ENCODE data around the gene PIANP. TPM values are rescaled to one million over a fixed set of nuclear protein-coding genes. Genes with fewer than 3 reads are reported as not detected.
"Not testable (repeated sequence)": the region's sequence is repeated elsewhere in the genome, so short reads cannot be mapped to it uniquely, and the experiment has no call there.

PIANP gene
- total RNA-seq, 2 donors from 2014 or later: 2.6 to 7.1 TPM

DNA sequence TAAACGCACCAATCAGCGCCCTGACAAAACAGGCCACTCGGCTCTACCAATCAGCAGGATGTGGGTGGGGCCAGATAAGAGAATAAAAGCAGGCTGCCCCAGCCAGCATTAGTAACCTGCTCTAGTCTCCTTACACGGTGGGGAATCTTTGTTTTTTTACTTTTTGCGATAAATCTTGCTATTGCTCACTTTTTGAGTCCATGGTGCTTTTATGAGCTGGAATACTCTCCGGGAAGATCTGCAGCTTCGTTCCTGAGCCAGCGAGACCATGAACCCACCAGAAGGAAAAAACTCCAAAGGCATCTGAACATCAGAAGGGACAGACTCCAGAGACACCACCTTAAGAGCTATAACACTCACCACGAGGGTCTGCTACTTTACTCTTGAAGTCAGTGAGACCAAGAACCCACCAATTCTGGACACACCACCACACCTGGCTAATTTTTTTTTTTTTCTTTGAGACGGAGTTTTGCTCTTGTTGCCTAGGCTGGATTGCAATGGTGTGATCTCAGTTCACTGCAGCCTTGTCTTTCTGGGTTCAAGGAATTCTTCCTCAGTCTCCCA, 16.3 kb upstream of the PIANP start:
- H3K4me3 Mint-ChIP-seq: no peak overlapping the region
- TF ChIP-seq, protein P1, sequence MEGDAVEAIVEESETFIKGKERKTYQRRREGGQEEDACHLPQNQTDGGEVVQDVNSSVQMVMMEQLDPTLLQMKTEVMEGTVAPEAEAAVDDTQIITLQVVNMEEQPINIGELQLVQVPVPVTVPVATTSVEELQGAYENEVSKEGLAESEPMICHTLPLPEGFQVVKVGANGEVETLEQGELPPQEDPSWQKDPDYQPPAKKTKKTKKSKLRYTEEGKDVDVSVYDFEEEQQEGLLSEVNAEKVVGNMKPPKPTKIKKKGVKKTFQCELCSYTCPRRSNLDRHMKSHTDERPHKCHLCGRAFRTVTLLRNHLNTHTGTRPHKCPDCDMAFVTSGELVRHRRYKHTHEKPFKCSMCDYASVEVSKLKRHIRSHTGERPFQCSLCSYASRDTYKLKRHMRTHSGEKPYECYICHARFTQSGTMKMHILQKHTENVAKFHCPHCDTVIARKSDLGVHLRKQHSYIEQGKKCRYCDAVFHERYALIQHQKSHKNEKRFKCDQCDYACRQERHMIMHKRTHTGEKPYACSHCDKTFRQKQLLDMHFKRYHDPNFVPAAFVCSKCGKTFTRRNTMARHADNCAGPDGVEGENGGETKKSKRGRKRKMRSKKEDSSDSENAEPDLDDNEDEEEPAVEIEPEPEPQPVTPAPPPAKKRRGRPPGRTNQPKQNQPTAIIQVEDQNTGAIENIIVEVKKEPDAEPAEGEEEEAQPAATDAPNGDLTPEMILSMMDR (conservative IDR thresholded peaks at IDR 0.05): no peak

DNA sequence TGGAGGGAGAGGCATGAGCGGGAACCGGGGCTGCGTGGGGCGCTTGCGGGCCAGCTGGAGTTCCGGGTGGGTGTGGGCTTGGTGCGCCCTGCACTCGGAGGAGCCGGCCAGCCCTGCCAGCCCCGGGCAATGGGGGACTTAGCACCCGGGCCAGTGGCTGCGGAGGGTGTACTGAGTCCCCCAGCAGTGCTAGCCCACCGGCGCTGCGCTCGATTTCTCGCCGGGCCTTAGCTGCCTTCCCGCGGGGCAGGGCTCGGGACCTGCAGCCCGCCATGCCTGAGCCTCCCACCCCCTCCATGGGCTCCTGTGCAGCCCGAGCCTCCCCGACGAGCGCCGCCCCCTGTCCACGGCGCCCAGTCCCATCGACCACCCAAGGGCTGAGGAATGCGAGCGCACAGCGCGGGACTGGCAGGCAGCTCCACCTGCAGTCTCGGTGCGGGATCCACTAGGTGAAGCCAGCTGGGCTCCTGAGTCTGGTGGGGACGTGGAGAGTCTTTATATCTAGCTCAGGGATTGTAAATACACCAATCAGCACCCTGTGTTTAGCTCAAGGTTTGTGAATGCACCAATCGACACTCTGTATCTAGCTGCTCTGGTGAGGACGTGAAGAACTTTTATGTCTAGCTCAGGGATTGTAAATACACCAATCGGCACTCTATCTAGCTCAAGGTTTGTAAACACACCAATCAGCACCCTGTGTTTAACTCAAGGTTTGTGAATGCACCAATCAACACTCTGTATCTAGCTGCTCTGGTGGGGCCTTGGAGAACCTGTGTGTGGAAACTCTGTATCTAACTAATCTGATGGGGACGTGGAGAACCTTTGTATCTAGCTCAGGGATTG, 15.6 kb upstream of the PIANP start:
- not testable (repeated sequence) for H3K9ac ChIP-seq (ENCODE audit: extremely low read depth, low read length, poor library complexity, severe bottlenecking); DNase-seq; H3K27me3 ChIP-seq (ENCODE audit: control insufficient read depth, insufficient read depth, low read length, poor library complexity, severe bottlenecking); H3K4me3 ChIP-seq (ENCODE audit: low read length); H3K4me3 Mint-ChIP-seq; H3K9me3 ChIP-seq (ENCODE audit: control insufficient read depth, low read length); H3K27ac ChIP-seq (ENCODE audit: low read depth, low read length); H3K36me3 ChIP-seq (ENCODE audit: control insufficient read depth, insufficient read depth, low read length); H3K27ac Mint-ChIP-seq; H3K4me1 ChIP-seq (ENCODE audit: control insufficient read depth, insufficient read depth, low read length); H3K4me1 Mint-ChIP-seq; H3K36me3 Mint-ChIP-seq (ENCODE audit: low read depth)
- Mint-ChIP-seq H3K9me3 (peaks cover 11% of the 10 kb centered on the region), H3K27me3 (ENCODE audit: insufficient read depth) (peaks cover 29% of the 10 kb centered on the region)
- 97 to 98% methylated on average over 14 to 27 of the region's 41 CpGs for WGBS, 2 experiments (ENCODE audit: insufficient coverage in 1 of 2, insufficient read length in 1 of 2)

More for the DNA sequence above, 16.3 kb upstream of the PIANP start:
- DNase-seq: no peak
- Mint-ChIP-seq H3K36me3 (ENCODE audit: low read depth) (no peaks in the 10 kb centered on the region), H3K27ac (no peak overlapping the region), H3K27me3 (ENCODE audit: insufficient read depth) (peaks cover 28% of the 10 kb centered on the region), H3K9me3 (peaks cover 11% of the 10 kb centered on the region), H3K4me1 (peaks cover 7% of the 10 kb centered on the region)
- 90 to 92% methylated on average over 4 to 8 of the region's 10 CpGs for WGBS, 2 experiments (ENCODE audit: insufficient coverage in 1 of 2, insufficient read length in 1 of 2)
- Histone ChIP-seq H3K9ac (ENCODE audit: extremely low read depth, low read length, poor library complexity, severe bottlenecking) (no peak overlapping the region), H3K4me1 (ENCODE audit: control insufficient read depth, insufficient read depth, low read length) (no peaks in the 10 kb centered on the region), H3K9me3 (ENCODE audit: control insufficient read depth, low read length) (no peaks in the 10 kb centered on the region), H3K4me3 (ENCODE audit: low read length) (no peak overlapping the region), H3K27ac (ENCODE audit: low read depth, low read length) (no peak overlapping the region), H3K27me3 (ENCODE audit: control insufficient read depth, insufficient read depth, low read length, poor library complexity, severe bottlenecking) (no peaks in the 10 kb centered on the region), H3K36me3 (ENCODE audit: control insufficient read depth, insufficient read depth, low read length) (no peaks in the 10 kb centered on the region)

DNA sequence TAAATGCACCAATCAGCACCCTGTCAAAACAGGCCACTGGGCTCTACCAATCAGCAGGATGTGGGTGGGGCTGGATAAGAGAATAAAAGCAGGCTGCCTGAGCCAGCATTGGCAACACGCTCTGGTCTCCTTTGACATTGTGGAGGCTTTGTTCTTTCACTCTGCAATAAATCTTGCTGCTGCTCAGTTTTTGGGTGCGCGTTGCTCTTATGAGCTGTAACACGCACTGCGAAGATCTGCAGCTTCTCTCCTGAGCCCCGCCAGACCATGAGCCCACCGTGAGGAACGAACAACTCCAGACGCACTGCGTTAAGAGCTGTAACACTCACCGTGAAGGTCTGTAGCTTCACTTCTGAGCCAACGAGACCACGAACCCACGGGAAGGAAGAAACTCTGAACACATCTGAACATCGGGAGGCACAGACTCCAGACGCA, 8.4 kb upstream of the PIANP start:
- TF ChIP-seq, protein P1 (conservative IDR thresholded peaks at IDR 0.05): no peak
- no peaks in the 10 kb centered on the region for H3K4me1 ChIP-seq (ENCODE audit: control insufficient read depth, insufficient read depth, low read length)
- Mint-ChIP-seq H3K4me3 (no peak overlapping the region), H3K4me1 (no peaks in the 10 kb centered on the region), H3K27me3 (ENCODE audit: insufficient read depth) (peaks cover 43% of the 10 kb centered on the region), H3K27ac (no peak overlapping the region), H3K9me3 (peaks cover 11% of the 10 kb centered on the region), H3K36me3 (ENCODE audit: low read depth) (no peaks in the 10 kb centered on the region)
- H3K9me3 ChIP-seq (ENCODE audit: control insufficient read depth, low read length): no peaks in the 10 kb centered on the region
- no peak overlapping the region for H3K27ac ChIP-seq (ENCODE audit: low read depth, low read length)
- no peak for DNase-seq
- H3K4me3 ChIP-seq (ENCODE audit: low read length): no peak overlapping the region
- H3K36me3 ChIP-seq (ENCODE audit: control insufficient read depth, insufficient read depth, low read length): no peaks in the 10 kb centered on the region
- H3K9ac ChIP-seq (ENCODE audit: extremely low read depth, low read length, poor library complexity, severe bottlenecking): no peak overlapping the region
- H3K27me3 ChIP-seq (ENCODE audit: control insufficient read depth, insufficient read depth, low read length, poor library complexity, severe bottlenecking): no peaks in the 10 kb centered on the region
- WGBS, 2 experiments (ENCODE audit: insufficient coverage in 1 of 2, insufficient read length in 1 of 2): 94 to 95% methylated on average over 16 of the region's 16 CpGs

DNA sequence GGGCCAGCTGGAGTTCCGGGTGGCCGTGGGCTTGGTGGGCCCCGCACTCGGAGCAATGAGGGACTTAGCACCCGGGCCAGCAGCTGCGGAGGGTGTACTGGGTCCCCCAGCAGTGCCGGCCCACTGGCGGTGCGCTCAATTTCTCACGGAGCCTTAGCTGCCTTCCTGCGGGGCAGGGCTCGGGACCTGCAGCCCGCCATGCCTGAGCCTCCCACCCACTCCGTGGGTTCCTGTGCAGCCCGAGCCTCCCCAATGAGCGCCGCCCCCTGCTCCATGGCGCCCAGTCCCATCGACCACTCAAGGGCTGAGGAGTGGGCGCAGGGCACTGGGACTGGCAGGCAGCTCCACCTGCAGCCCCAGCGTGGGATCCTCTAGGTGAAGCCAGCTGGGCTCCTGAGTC, 7.7 kb upstream of the PIANP start:
- H3K27ac Mint-ChIP-seq; H3K27me3 ChIP-seq (ENCODE audit: control insufficient read depth, insufficient read depth, low read length, poor library complexity, severe bottlenecking); H3K4me1 Mint-ChIP-seq; H3K9ac ChIP-seq (ENCODE audit: extremely low read depth, low read length, poor library complexity, severe bottlenecking); H3K27ac ChIP-seq (ENCODE audit: low read depth, low read length); DNase-seq; H3K4me3 Mint-ChIP-seq; H3K4me3 ChIP-seq (ENCODE audit: low read length); H3K4me1 ChIP-seq (ENCODE audit: control insufficient read depth, insufficient read depth, low read length); H3K36me3 ChIP-seq (ENCODE audit: control insufficient read depth, insufficient read depth, low read length); H3K9me3 ChIP-seq (ENCODE audit: control insufficient read depth, low read length); H3K36me3 Mint-ChIP-seq (ENCODE audit: low read depth): not testable (repeated sequence)
- Mint-ChIP-seq H3K27me3 (ENCODE audit: insufficient read depth) (peaks cover 47% of the 10 kb centered on the region), H3K9me3 (peaks cover 11% of the 10 kb centered on the region)
- WGBS, 2 experiments (ENCODE audit: insufficient coverage in 1 of 2, insufficient read length in 1 of 2): 94 to 98% methylated on average over 15 to 21 of the region's 21 CpGs
